GM10847 (cell line): ENCODE data around the gene PCIF1.

Experiments
- POLR2A ChIP-seq: IDR thresholded peaks from 2 replicates; pipeline ENCODE4 v1.6.1; 2011; ENCODE audit not compliant: insufficient read length; ENCODE audit errors: extremely low read depth

Gene PCIF1

GRCh38 chr20:45934586-45935415 is at the start of gene PCIF1:
Gene PCIF1, plus strand, starts transcription at chr20:45934683. Its CDS starts 4,317 bp downstream, at chr20:45939000.
- peak; percentile 86 for TF ChIP-seq POLR2A

GRCh38 chr20:45886590-45887345 is 47.7 kb upstream of the PCIF1 start:
- TF ChIP-seq POLR2A, result no peak

GRCh38 chr20:45887346-45887715 is 47.2 kb upstream of the PCIF1 start, which contains the start of gene SPATA25:
Gene SPATA25, minus strand, starts transcription at chr20:45887622. Its CDS starts 32 bp downstream, at chr20:45887590.
- TF ChIP-seq POLR2A, result no peak

DNA sequence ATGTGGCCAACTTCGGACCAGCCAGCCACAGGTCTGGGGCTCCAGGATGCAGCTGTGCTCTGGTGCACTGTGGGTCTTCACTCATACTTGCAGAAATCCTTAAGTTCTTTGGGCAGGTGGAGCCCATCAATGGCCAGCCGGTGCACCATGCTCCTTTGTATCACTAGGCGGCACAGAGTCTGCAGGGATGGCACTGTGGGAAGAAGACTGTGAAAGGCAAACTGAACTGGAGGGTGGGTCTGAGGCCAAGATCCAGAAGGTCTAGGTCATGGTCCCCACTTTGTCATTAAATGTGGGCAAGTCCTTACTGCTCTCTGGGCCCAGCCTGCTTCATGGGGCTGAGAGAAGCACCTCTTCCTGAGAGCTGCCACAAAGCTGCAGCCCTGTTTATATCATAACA is 45.8 kb upstream of the PCIF1 start:
- TF ChIP-seq POLR2A, result no peak

DNA sequence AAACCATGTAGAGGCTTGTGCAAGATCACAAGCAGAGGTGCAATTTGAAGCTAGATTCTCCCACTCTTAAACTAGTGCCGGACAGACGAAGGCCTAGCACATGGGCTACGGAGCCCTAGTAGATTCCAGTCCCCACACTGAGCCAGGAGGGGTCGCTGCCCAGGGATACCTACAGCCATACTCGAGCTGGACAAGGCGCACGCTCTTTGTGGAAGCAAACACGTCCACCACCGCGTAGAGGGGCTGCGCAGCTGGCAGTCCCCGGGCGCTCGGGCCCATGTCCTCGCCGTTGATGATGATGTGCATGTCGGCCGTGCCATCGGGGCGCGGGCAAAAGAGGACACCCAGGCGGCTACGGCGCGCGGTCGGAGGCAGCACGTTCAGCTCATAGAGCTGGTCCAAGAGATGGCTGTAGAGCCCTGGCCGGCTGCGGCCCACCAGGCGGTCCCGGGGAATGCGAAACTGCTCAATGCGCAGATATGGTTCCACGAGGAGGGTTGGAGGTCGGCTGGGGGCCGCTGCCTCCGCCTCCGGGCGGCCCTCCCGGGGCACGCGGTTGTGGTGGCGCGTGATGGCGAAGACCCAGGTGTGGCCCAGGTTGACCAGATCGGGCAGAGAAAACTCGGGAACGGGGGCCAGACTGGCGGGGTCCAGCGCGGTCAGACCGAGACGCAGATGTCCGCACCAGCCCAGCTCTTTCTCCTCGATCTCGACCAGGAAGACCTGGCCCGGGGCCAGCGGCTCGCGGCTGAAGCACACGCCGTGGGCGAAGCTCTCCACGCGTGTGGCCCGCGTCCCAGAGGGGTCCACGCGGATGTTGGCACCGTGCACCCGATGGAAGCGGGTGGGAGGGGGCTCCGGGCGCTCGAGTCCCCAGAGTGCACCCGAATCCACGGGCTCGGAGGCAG is 44.2 kb upstream of the PCIF1 start:
- no peak for TF ChIP-seq POLR2A

DNA sequence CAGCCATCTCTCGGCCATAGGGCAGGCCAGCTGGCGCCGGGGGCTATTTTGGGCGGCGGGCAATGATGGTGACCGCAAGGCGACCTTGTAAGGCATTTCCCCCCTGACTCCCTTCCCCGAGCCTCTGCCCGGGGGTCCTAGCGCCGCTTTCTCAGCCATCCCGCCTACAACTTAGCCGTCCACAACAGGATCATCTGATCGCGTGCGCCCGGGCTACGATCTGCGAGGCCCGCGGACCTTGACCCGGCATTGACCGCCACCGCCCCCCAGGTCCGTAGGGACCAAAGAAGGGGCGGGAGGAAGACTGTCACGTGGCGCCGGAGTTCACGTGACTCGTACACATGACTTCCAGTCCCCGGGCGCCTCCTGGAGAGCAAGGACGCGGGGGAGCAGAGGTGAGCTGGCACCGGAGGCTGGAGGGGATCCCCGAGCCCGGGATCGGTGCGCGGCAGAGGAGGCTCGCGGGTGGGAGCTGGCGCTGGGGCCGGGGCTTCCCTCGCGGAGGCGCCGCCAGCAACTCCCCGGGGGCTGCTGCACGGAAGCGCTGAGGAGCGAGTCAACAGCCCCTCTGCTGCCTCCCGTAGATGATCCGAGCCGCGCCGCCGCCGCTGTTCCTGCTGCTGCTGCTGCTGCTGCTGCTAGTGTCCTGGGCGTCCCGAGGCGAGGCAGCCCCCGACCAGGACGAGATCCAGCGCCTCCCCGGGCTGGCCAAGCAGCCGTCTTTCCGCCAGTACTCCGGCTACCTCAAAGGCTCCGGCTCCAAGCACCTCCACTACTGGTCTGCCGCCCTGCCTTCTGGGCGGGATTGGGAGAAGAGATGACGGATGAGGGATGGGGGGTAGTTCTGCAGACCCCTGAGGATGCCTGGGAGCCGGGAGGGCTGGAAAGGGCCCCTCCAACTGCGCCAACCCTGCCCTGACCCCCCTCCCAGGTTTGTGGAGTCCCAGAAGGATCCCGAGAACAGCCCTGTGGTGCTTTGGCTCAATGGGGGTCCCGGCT is 43.2 kb upstream of the PCIF1 start, which contains the start of the genes CTSA and NEURL2:
Gene CTSA, plus strand, starts transcription at position 351 of the 999 bp plus-strand sequence. Its CDS starts 234 bp downstream, at position 585.
Gene NEURL2, minus strand, starts transcription at position 224 of the 999 bp plus-strand sequence. Its CDS starts 217 bp downstream, at position 7.
- peak; percentile 79 for TF ChIP-seq POLR2A

GRCh38 chr20:45892049-45892825 is 42.2 kb upstream of the PCIF1 start:
- no peak for TF ChIP-seq POLR2A

- no peak for TF ChIP-seq POLR2A
Measured at GRCh38 chr20:45892828-45893500, 41.5 kb upstream of the PCIF1 start.

DNA sequence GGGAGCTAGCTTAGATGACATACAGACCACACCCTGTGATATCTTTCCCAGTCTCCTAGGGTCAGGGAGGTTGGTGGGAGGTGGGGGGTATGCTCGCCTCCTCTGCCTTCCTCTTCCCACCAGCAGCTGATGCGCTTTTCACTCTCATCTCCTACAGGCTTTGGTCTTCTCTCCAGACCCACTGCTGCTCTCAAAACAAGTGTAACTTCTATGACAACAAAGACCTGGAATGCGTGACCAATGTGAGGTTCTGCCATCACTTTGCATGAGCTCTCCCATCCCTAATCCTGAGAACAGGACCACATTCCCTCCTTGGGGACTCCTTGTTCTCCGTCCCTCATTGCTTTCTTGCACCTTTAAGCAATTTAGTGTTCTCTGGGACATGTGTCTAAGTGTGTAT is 40.7 kb upstream of the PCIF1 start:
- no peak for TF ChIP-seq POLR2A

DNA sequence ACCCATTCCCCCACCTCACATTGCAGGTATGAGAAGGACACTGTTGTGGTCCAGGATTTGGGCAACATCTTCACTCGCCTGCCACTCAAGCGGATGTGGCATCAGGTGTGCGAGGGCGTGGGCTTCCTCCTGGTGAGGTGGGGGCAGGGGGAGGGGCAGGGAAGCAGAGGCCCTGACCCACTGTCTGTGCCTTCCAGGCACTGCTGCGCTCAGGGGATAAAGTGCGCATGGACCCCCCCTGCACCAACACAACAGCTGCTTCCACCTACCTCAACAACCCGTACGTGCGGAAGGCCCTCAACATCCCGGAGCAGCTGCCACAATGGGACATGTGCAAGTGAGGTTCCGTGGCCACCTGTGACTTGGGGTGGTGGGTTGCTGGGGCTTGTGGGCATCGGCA is 39.7 kb upstream of the PCIF1 start:
- no peak for TF ChIP-seq POLR2A

DNA sequence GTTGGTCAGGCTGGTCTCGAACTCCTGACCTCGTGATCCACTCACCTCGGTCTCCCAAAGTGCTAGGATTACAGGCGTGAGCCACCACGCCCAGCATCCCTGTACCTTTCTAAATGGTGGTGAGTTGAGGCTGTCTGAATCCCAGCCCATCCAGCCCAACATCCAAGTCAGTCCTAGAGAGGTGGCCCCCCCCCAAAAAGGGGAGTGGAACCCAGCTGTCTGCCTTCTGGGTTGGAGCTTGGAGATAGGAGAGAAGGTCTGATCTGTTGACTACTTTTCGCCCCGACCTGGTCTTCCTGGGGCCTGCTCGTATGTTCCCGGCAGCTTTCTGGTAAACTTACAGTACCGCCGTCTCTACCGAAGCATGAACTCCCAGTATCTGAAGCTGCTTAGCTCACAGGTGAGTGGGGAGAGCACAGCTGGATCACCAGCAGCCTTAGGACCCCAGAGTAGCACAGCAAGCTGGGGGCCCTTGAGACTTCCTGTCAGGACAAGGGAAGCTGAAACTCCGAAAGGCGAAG is 37.8 kb upstream of the PCIF1 start:
- TF ChIP-seq POLR2A, result no peak

DNA sequence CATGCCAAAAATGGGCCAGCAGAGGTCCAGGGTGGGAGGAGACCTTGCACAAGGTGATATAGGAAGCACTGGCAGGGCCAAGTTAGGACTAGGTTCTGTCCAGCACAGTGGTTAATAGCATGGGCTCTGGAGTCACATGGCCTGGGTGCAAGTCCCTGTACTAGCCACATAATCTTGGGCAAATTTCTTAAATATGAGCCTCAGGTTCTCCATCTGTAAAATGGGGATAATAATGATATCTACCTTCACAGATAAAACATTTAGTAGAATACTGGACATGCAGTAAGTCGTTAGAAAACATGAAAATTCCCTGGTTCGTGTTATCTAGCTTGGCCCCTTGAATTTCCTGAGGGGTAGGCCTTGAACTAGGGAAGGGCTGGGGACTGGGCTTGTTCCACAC is 37.2 kb upstream of the PCIF1 start:
- no peak for TF ChIP-seq POLR2A
